DOHH2 (cell line): ENCODE measurements around the gene LCN2.

Experiments used
- H3F3A ChIP-seq: fragments of 200-600 bp; sonication (generic), shearing (Covaris generic); 2 replicates; pipeline ENCODE4 v1.6.0; 2016; ENCODE audit warnings: antibody characterized with exemption, mild to moderate bottlenecking; ENCODE audit not compliant: control insufficient read depth, insufficient read depth
- H3K27ac ChIP-seq: fragments of 200-600 bp; sonication (generic); 2 replicates; pipeline ENCODE4 v1.5.1; 2014; ENCODE audit warnings: low read depth, mild to moderate bottlenecking, low read length, moderate library complexity
- H3K27me3 ChIP-seq: fragments of 200-600 bp; sonication (generic); 2 replicates; pipeline ENCODE4 v1.6.1; 2014; ENCODE audit warnings: mild to moderate bottlenecking, low read length, mixed read lengths; ENCODE audit not compliant: control insufficient read depth
- H3K36me3 ChIP-seq: fragments of 200-600 bp; sonication (generic); 2 replicates; pipeline ENCODE4 v1.6.1; 2014; ENCODE audit warnings: mild to moderate bottlenecking, low read length, moderate library complexity, mixed read lengths; ENCODE audit not compliant: control insufficient read depth
- H3K4me1 ChIP-seq: fragments of 200-600 bp; sonication (generic); 2 replicates; pipeline ENCODE4 v1.6.1; 2014; ENCODE audit warnings: mild to moderate bottlenecking, low read length, mixed read lengths; ENCODE audit not compliant: control insufficient read depth
- H3K4me2 ChIP-seq: fragments of 200-600 bp; sonication (generic); 2 replicates; pipeline ENCODE4 v1.6.0; 2014; ENCODE audit warnings: mild to moderate bottlenecking, low read length, moderate library complexity
- H3K4me3 ChIP-seq: fragments of 200-600 bp; sonication (generic); 2 replicates; pipeline ENCODE4 v1.5.1; 2014; ENCODE audit warnings: mild to moderate bottlenecking, low read length, mixed read lengths
- H3K79me2 ChIP-seq: fragments of 200-600 bp; sonication (generic); 2 replicates; pipeline ENCODE4 v1.6.1; 2014; ENCODE audit warnings: mild to moderate bottlenecking, low read length, mixed read lengths; ENCODE audit not compliant: control insufficient read depth
- H3K9me2 ChIP-seq: fragments of 200-600 bp; sonication (generic); replicated peaks from 2 replicates; pipeline ENCODE4 v1.6.1; 2014; ENCODE audit warnings: mild to moderate bottlenecking, low read length, mixed read lengths; ENCODE audit not compliant: control insufficient read depth
- H3K9me3 ChIP-seq: fragments of 200-600 bp; sonication (generic); 2 replicates; pipeline ENCODE4 v1.6.1; 2014; ENCODE audit warnings: antibody characterized with exemption, low read length, mixed read lengths; ENCODE audit not compliant: control insufficient read depth, insufficient read depth
- H4K20me1 ChIP-seq: fragments of 200-600 bp; sonication (generic); 2 replicates; pipeline ENCODE4 v1.6.0; 2014; ENCODE audit warnings: low read depth, mild to moderate bottlenecking, antibody characterized with exemption, low read length, moderate library complexity; ENCODE audit not compliant: control insufficient read depth, insufficient read depth
- CTCF ChIP-seq: fragments of 200-600 bp; sonication (generic); IDR thresholded peaks from one replicate; pipeline ENCODE4 v1.5.1; 2014; ENCODE audit warnings: antibody characterized with exemption, mild to moderate bottlenecking, low read depth, low read length; ENCODE audit not compliant: poor library complexity, severe bottlenecking
- EZH2phosphoT487 ChIP-seq: fragments of 200-600 bp; sonication (generic); IDR thresholded peaks from 2 replicates; pipeline ENCODE4 v1.6.1; 2017; ENCODE audit warnings: borderline replicate concordance, mild to moderate bottlenecking, antibody characterized with exemption, low read length, moderate library complexity, mixed read lengths

LCN2 gene

GRCh38 chr9:128123451-128124080 lies 25.7 kb upstream of the LCN2 start:
- Histone ChIP-seq H3K36me3 (peaks cover 62% of the 10 kb centered on the region), H3K79me2 (peaks cover 34% of the 10 kb centered on the region), H3F3A (peaks cover 7% of the 10 kb centered on the region; the same call in 1 of the 2 replicates), H4K20me1 (peaks cover 6% of the 10 kb centered on the region; the same call in 1 of the 2 replicates), H3K27ac (no peak overlapping the region), H3K9me2 (no peaks in the 10 kb centered on the region), H3K27me3 (no peaks in the 10 kb centered on the region), H3K4me3 (no peak overlapping the region), H3K9me3 (no peaks in the 10 kb centered on the region), H3K4me2 (no peak overlapping the region), H3K4me1 (peaks cover 17% of the 10 kb centered on the region)
- TF ChIP-seq CTCF (no peak), EZH2phosphoT487 (no peak)

GRCh38 chr9:128124451-128124850 lies 24.8 kb upstream of the LCN2 start:
- H3K79me2 ChIP-seq, result peaks cover 34% of the 10 kb centered on the region
- no peak for TF ChIP-seq EZH2phosphoT487
- TF ChIP-seq CTCF, result no peak

GRCh38 chr9:128124873-128125579 lies 24.2 kb upstream of the LCN2 start:
- no peak overlapping the region for H3K27ac ChIP-seq
- H3K4me2 ChIP-seq, result peak overlapping the region; percentile 88
- H3K36me3 ChIP-seq, result peaks cover 61% of the 10 kb centered on the region

More at GRCh38 chr9:128124451-128124850, 24.8 kb upstream of the LCN2 start:
- no peak overlapping the region for H3K27ac ChIP-seq
- no peaks in the 10 kb centered on the region for H3K9me3 ChIP-seq
- no peaks in the 10 kb centered on the region for H3K9me2 ChIP-seq
- H3K4me2 ChIP-seq, result no peak overlapping the region
- peaks cover 24% of the 10 kb centered on the region for H3K4me1 ChIP-seq
- H3K4me3 ChIP-seq, result no peak overlapping the region
- peaks cover 4% of the 10 kb centered on the region; the same call in 1 of the 2 replicates for H3F3A ChIP-seq
- peaks cover 6% of the 10 kb centered on the region; the same call in 1 of the 2 replicates for H4K20me1 ChIP-seq
- H3K27me3 ChIP-seq, result no peaks in the 10 kb centered on the region
- peaks cover 62% of the 10 kb centered on the region for H3K36me3 ChIP-seq

More at GRCh38 chr9:128124873-128125579, 24.2 kb upstream of the LCN2 start:
- Histone ChIP-seq H3K27me3 (no peaks in the 10 kb centered on the region), H3K9me3 (no peaks in the 10 kb centered on the region), H3K4me1 (peaks cover 24% of the 10 kb centered on the region), H3F3A (no peaks in the 10 kb centered on the region), H3K9me2 (no peaks in the 10 kb centered on the region), H4K20me1 (peaks cover 6% of the 10 kb centered on the region; the same call in 1 of the 2 replicates), H3K4me3 (peak overlapping the region; percentile 92), H3K79me2 (peaks cover 34% of the 10 kb centered on the region)
- TF ChIP-seq CTCF, result peak; percentile 93
- no peak for TF ChIP-seq EZH2phosphoT487
